ENCODE data around the gene PTPN2. TPM values are rescaled to one million over a fixed set of nuclear protein-coding genes. Genes with fewer than 3 reads are reported as not detected.
"Not testable (repeated sequence)": the region's sequence is repeated elsewhere in the genome, so short reads cannot be mapped to it uniquely, and the experiment has no call there.

PTPN2 gene
- total RNA-seq, 1 experiment from 2014 or later, result 59.8 TPM

DNA sequence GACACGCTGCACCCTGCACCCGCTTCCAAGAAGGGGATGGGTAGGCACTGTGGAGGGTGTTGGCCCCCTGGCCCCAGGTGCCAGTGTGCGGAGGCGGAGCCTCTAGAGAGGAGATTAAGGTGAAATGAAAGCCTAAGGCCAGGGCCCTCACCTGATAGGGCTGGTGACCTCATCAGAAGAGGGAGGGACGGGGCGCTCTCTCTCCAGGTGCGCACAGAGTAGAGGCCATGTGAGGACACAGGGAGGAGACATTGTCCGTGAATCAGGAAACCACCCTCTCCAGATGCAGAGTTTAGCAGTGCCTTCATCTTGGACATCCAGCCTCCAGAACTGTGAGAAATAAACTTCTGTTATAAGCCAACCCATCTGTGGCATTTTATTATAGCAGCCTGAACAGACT lies 118.9 kb downstream of the PTPN2 start:
- H3K9ac ChIP-seq (ENCODE audit: low read length), result no peak overlapping the region
- CTCF ChIA-PET, result no interaction called here

DNA sequence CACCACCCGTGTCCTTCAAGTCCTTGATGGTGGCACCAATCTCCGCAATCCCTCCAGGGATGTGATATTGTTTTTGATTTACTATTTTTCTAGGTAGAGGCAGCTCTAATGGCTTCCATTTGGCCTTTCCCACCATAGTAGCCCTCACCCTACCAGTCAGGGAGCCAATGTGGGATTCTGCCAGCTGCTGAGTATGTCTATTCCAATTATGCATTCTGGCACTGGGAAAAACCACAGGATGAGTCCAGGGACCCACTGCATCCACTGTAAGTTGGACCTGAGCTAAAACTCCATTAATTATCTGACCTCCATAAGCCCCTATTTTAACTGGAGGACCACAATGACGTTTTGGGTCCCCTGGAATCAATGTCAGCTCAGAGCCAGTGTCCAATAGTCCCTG lies 125.5 kb downstream of the PTPN2 start:
- POLR2A ChIA-PET (ENCODE audit: unreplicated experiment); H3K36me3 ChIP-seq (ENCODE audit: low read depth, low read length); DNase-seq; H3K9ac ChIP-seq (ENCODE audit: low read length); H3K9me3 ChIP-seq (ENCODE audit: low read length); CTCF ChIA-PET; H3K9me2 ChIP-seq (replicated peaks; ENCODE audit: low read length); H2AFZ ChIP-seq (ENCODE audit: low read length); H3K4me1 ChIP-seq (ENCODE audit: insufficient read depth, low read length); H3K4me3 ChIP-seq (ENCODE audit: low read length); BruUV-seq (replicated peaks); H4K20me1 ChIP-seq (ENCODE audit: low read length); H3K27me3 ChIP-seq (ENCODE audit: low read length); ATAC-seq; intact Hi-C loops (cut with micrococcal nuclease); H3K4me2 ChIP-seq (ENCODE audit: low read length); H3K79me2 ChIP-seq (ENCODE audit: low read length); H3K27ac ChIP-seq (ENCODE audit: low read length); H3F3A ChIP-seq (ENCODE audit: low read length, unreplicated experiment): not testable (repeated sequence)

More for the DNA sequence above, 118.9 kb downstream of the PTPN2 start:
- H3K9me3 ChIP-seq (ENCODE audit: low read length), result no peaks in the 10 kb centered on the region
- H4K20me1 ChIP-seq (ENCODE audit: low read length), result no peaks in the 10 kb centered on the region
- ATAC-seq, result no peak
- no peak for DNase-seq
- POLR2A ChIA-PET (ENCODE audit: unreplicated experiment), result no interaction called here
- no peaks in the 10 kb centered on the region for H3K27me3 ChIP-seq (ENCODE audit: low read length)
- intact Hi-C loops (cut with micrococcal nuclease), result no loop called here
- H3K9me2 ChIP-seq (replicated peaks; ENCODE audit: low read length), result no peaks in the 10 kb centered on the region
- no peak overlapping the region for H2AFZ ChIP-seq (ENCODE audit: low read length)
- H3F3A ChIP-seq (ENCODE audit: low read length, unreplicated experiment), result no peaks in the 10 kb centered on the region
- H3K4me3 ChIP-seq (ENCODE audit: low read length), result no peak overlapping the region
- no TSS peak for BruUV-seq (replicated peaks)
- no peaks in the 10 kb centered on the region for H3K79me2 ChIP-seq (ENCODE audit: low read length)
- no peak overlapping the region for H3K27ac ChIP-seq (ENCODE audit: low read length)
- H3K4me2 ChIP-seq (ENCODE audit: low read length), result no peak overlapping the region
- no peaks in the 10 kb centered on the region for H3K36me3 ChIP-seq (ENCODE audit: low read depth, low read length)
- TF ChIP-seq, protein P1, sequence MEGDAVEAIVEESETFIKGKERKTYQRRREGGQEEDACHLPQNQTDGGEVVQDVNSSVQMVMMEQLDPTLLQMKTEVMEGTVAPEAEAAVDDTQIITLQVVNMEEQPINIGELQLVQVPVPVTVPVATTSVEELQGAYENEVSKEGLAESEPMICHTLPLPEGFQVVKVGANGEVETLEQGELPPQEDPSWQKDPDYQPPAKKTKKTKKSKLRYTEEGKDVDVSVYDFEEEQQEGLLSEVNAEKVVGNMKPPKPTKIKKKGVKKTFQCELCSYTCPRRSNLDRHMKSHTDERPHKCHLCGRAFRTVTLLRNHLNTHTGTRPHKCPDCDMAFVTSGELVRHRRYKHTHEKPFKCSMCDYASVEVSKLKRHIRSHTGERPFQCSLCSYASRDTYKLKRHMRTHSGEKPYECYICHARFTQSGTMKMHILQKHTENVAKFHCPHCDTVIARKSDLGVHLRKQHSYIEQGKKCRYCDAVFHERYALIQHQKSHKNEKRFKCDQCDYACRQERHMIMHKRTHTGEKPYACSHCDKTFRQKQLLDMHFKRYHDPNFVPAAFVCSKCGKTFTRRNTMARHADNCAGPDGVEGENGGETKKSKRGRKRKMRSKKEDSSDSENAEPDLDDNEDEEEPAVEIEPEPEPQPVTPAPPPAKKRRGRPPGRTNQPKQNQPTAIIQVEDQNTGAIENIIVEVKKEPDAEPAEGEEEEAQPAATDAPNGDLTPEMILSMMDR (conservative IDR thresholded peaks at IDR 0.05; ENCODE audit: low read depth, low read length), result no peak
- TF ChIP-seq EZH2phosphoT487 (IDR thresholded peaks at IDR 0.05; ENCODE audit: borderline replicate concordance, low read length) (no peak), EZH2 (IDR thresholded peaks at IDR 0.05; ENCODE audit: low read length, unreplicated experiment) (no peak)
- H3K4me1 ChIP-seq (ENCODE audit: insufficient read depth, low read length), result no peaks in the 10 kb centered on the region; the same call in 1 of the 2 replicates

DNA sequence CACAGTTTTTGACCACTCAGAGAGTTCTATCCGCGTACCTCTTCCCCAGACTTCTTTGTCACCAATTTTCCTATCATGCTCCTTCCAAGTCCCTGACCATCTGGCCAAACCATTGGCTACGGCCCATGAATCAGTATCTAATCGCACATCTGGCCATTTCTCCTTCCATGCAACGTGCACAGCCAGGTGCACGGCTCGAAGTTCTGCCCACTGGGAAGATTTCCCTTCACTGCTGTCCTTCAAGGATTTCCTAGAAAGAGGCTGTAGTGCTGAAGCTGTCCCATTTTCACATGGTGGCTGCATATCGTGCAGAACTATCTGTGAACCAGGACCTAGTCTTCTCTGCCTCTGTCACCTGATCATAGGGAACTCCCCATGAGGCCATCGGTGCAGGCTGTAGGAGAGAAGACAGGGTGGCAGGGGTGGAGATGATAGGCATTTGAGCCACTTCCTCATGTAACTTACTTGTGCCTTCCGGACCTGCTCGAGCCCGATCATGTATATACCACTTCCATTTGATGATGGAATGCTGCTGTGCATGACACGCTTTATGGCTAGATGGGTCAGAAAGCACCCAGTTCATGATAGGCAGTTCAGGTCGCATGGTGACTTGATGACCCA lies 127.3 kb downstream of the PTPN2 start:
- H3K36me3 ChIP-seq (ENCODE audit: low read depth, low read length); H3K4me2 ChIP-seq (ENCODE audit: low read length); H3F3A ChIP-seq (ENCODE audit: low read length, unreplicated experiment); DNase-seq; H3K9me3 ChIP-seq (ENCODE audit: low read length); H4K20me1 ChIP-seq (ENCODE audit: low read length); H3K4me1 ChIP-seq (ENCODE audit: insufficient read depth, low read length); intact Hi-C loops (cut with micrococcal nuclease); H3K4me3 ChIP-seq (ENCODE audit: low read length); BruUV-seq (replicated peaks); ATAC-seq; H3K27ac ChIP-seq (ENCODE audit: low read length); H3K9me2 ChIP-seq (replicated peaks; ENCODE audit: low read length); H3K9ac ChIP-seq (ENCODE audit: low read length); CTCF ChIA-PET; POLR2A ChIA-PET (ENCODE audit: unreplicated experiment); H3K79me2 ChIP-seq (ENCODE audit: low read length); H2AFZ ChIP-seq (ENCODE audit: low read length); H3K27me3 ChIP-seq (ENCODE audit: low read length): not testable (repeated sequence)

- not testable (repeated sequence) for DNase-seq; BruUV-seq (replicated peaks)
Observed at GRCh38 chr18:12755606-12756005, 128.4 kb downstream of the PTPN2 start.

More at GRCh38 chr18:12755606-12756005, 128.4 kb downstream of the PTPN2 start:
- H3F3A ChIP-seq (ENCODE audit: low read length, unreplicated experiment); H3K4me2 ChIP-seq (ENCODE audit: low read length); H3K79me2 ChIP-seq (ENCODE audit: low read length); H3K4me1 ChIP-seq (ENCODE audit: insufficient read depth, low read length); intact Hi-C loops (cut with micrococcal nuclease); H3K36me3 ChIP-seq (ENCODE audit: low read depth, low read length); H3K4me3 ChIP-seq (ENCODE audit: low read length); H3K27ac ChIP-seq (ENCODE audit: low read length); H3K9me2 ChIP-seq (replicated peaks; ENCODE audit: low read length); H4K20me1 ChIP-seq (ENCODE audit: low read length); H3K27me3 ChIP-seq (ENCODE audit: low read length); H2AFZ ChIP-seq (ENCODE audit: low read length); H3K9ac ChIP-seq (ENCODE audit: low read length); H3K9me3 ChIP-seq (ENCODE audit: low read length); POLR2A ChIA-PET (ENCODE audit: unreplicated experiment); ATAC-seq; CTCF ChIA-PET: not testable (repeated sequence)
